GM18498 (cell line): ENCODE results near the gene CMBL.

ENCODE experiments used
- ATAC-seq: cut with Tn5 transposase; IDR thresholded peaks from one replicate; pipeline ENCODE4 v1.9.1; 2021; ENCODE audit warnings: mild to moderate bottlenecking, moderate library complexity; ENCODE audit not compliant: unreplicated experiment

The CMBL gene

GRCh38 chr5:10310835-10311570, 3.3 kb upstream of the CMBL start:
- peak; percentile 53 for ATAC-seq

GRCh38 chr5:10310066-10310779, 2.5 kb upstream of the CMBL start:
- no peak for ATAC-seq

GRCh38 chr5:10308844-10309243, 1.1 kb upstream of the CMBL start:
- no peak for ATAC-seq

GRCh38 chr5:10306806-10307205, 896 bp downstream of the CMBL start:
- ATAC-seq: no peak

GRCh38 chr5:10306114-10306513, 1.6 kb downstream of the CMBL start:
- ATAC-seq: no peak

GRCh38 chr5:10304932-10305331, 2.8 kb downstream of the CMBL start:
- ATAC-seq: no peak

GRCh38 chr5:10303699-10304170, 4.0 kb downstream of the CMBL start:
- no peak for ATAC-seq

- ATAC-seq: no peak
These were observed 4.5 kb downstream of the CMBL start for GRCh38 chr5:10303201-10303600.

- ATAC-seq: no peak
These were observed 5.7 kb downstream of the CMBL start for GRCh38 chr5:10301842-10302610.

- ATAC-seq: no peak
These were observed 6.4 kb downstream of the CMBL start for GRCh38 chr5:10301266-10301665.

GRCh38 chr5:10300246-10300645, 7.5 kb downstream of the CMBL start:
- ATAC-seq: no peak

- no peak for ATAC-seq
These were observed 10.0 kb downstream of the CMBL start for GRCh38 chr5:10297646-10298204.

- no peak for ATAC-seq
These were observed 11.9 kb downstream of the CMBL start for GRCh38 chr5:10295619-10296326.

GRCh38 chr5:10293907-10294662, 13.6 kb downstream of the CMBL start:
- no peak for ATAC-seq

- no peak for ATAC-seq
These were observed 15.9 kb downstream of the CMBL start for GRCh38 chr5:10291692-10292339.

- ATAC-seq: no peak
These were observed 17.3 kb downstream of the CMBL start for GRCh38 chr5:10290438-10290837.

- ATAC-seq: no peak
These were observed 17.7 kb downstream of the CMBL start for GRCh38 chr5:10289991-10290390.

- no peak for ATAC-seq
These were observed 18.3 kb downstream of the CMBL start for GRCh38 chr5:10289353-10289752.

GRCh38 chr5:10288592-10289219, 19.0 kb downstream of the CMBL start:
- ATAC-seq: peak; percentile 75
